AG10803 (cell line): ENCODE measurements around the gene NPM1.

Source experiments
- DNase-seq: peaks from one replicate; pipeline ENCODE4 v3.0.0; 2010; ENCODE audit warnings: low read depth
- H3K4me3 ChIP-seq: 2 replicates; pipeline ENCODE4 v1.5.1; 2011; ENCODE audit warnings: mild to moderate bottlenecking, low read length, control low read depth
- TF ChIP-seq, protein P1 (sequence below): conservative IDR thresholded peaks from 2 replicates; pipeline ENCODE4 v1.5.1; 2011; ENCODE audit warnings: mild to moderate bottlenecking, low read length, control low read depth, inconsistent platforms

NPM1 gene

GRCh38 chr5:171416160-171417049 is 28.8 kb downstream of the NPM1 start:
- TF ChIP-seq, protein P1, sequence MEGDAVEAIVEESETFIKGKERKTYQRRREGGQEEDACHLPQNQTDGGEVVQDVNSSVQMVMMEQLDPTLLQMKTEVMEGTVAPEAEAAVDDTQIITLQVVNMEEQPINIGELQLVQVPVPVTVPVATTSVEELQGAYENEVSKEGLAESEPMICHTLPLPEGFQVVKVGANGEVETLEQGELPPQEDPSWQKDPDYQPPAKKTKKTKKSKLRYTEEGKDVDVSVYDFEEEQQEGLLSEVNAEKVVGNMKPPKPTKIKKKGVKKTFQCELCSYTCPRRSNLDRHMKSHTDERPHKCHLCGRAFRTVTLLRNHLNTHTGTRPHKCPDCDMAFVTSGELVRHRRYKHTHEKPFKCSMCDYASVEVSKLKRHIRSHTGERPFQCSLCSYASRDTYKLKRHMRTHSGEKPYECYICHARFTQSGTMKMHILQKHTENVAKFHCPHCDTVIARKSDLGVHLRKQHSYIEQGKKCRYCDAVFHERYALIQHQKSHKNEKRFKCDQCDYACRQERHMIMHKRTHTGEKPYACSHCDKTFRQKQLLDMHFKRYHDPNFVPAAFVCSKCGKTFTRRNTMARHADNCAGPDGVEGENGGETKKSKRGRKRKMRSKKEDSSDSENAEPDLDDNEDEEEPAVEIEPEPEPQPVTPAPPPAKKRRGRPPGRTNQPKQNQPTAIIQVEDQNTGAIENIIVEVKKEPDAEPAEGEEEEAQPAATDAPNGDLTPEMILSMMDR = no peak
- no peak for DNase-seq
- H3K4me3 ChIP-seq = no peak overlapping the region

DNA sequence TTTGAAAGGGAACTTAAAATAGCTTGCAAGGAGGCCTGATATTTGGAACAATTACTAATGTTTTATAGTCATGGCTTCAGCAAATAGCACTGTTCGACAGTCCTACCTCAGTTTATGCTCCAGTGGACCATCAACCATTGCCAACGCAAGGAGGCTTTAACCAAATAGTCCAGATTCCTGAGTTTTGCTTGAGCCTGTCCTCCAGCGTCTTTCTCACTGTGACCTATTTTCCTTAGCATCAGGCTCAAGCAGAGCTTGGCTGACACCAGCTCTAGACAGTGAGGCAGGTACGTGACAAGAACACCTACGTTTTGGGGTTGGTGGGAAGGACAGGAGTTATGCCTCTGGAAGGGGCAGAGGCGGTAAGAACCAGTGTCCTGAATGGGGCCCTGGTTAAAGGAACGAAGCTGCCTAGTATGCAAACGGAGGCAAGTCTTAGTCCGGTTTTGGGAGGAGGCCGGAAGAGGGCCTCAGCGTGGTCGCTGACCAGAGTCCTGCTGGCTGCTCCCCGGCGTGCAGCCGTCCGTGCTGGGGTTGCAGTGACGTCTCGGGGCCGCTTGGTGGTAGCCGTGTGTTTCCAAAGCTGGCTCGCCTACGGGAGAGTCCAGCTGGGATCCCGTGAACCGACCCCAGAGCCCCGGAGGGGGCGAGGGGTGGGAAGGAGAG is 30.8 kb downstream of the NPM1 start:
- H3K4me3 ChIP-seq = peak overlapping the region; percentile 47
- peak; percentile 77 for DNase-seq

DNA sequence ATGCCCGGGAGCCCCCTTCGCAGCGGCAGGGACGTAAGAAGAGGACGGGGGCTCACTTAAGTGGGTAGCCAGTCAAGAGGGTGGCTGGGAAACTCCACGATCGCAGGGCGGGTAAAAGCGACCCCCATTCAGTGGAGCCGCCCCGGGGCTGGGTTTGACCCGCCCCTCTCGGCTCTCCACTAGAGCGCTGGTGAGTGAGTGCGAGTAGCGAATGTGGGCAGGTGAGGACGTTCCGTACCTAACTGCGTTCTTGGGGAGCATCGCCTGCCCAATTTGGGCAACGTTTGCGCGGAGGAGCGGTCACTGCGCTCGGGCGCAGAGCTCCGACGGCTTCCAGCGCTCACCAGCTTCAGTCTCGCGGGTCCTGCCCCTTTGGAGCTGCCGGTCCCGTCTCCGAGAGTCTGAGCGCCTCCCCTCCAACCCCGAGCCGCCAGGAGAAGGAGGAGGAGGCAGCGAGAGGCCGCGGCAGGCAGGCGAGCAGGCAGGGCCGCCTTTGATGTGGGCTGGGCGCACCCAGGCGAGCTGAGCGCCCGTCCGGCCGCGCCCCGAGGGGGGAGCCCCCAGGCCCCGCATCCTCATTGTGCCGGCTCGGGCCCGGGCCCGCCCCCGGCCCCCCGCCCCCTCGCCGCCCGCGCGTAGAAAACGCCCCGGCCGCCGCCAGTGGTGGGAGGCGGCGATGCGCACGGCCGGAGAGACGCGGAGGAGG is 31.5 kb downstream of the NPM1 start, which contains the start of gene FGF18:
Gene FGF18 (plus strand): TSS at position 666 of the 706 bp plus-strand sequence. CDS start 553 bp downstream, outside the sequence.
- peak within 1 kb of the TSS; percentile 47 for H3K4me3 ChIP-seq
- TF ChIP-seq, protein P1 = no peak
- peak; percentile 28 for DNase-seq

More for the DNA sequence above, 30.8 kb downstream of the NPM1 start:
- TF ChIP-seq, protein P1 = peak; percentile 74

DNA sequence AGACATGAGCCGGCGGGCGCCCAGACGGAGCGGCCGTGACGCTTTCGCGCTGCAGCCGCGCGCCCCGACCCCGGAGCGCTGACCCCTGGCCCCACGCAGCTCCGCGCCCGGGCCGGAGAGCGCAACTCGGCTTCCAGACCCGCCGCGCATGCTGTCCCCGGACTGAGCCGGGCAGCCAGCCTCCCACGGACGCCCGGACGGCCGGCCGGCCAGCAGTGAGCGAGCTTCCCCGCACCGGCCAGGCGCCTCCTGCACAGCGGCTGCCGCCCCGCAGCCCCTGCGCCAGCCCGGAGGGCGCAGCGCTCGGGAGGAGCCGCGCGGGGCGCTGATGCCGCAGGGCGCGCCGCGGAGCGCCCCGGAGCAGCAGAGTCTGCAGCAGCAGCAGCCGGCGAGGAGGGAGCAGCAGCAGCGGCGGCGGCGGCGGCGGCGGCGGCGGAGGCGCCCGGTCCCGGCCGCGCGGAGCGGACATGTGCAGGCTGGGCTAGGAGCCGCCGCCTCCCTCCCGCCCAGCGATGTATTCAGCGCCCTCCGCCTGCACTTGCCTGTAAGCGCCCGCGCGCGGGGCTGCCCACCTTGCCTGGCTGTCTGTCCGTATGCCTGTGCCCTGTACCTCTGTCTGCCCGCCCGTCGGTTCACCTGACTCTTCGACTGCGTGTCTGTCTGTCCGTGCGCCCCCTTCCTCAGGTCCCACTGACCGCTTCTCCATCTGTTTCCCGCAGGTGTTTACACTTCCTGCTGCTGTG is 32.2 kb downstream of the NPM1 start:
- H3K4me3 ChIP-seq = no peak overlapping the region; the same call in 1 of the 2 replicates
- peak; percentile 32 for DNase-seq
- TF ChIP-seq, protein P1 = no peak

- peak overlapping the region; percentile 30 for H3K4me3 ChIP-seq
- peak; percentile 84 for DNase-seq
- TF ChIP-seq, protein P1 = no peak
These were observed 33.0 kb downstream of the NPM1 start for GRCh38 chr5:171420431-171421241.
